Posterior vena cava (tissue), 2 donors: ENCODE data around the gene PRCP. TPM values are rescaled to one million over a fixed set of nuclear protein-coding genes. Genes with fewer than 3 reads are reported as not detected.

Experiments
- total RNA-seq, 2 donors: library from RNA; stranded (reverse); fragmentation: NEBNext Ultra II Directional; extraction: Animal tissue kit (Norgen Biotek cat#: 25700); gene quantifications; one replicate each; pipeline ENCODE4 v1.2.1, GENCODE V29; 2021
- donor health status: DM: yes; HTN: yes; CAD: no.
- donor health status: DM: yes; HTN: yes; CAD: no.

PRCP gene
- total RNA-seq, 2 donors from 2014 or later, result 75.9 to 107 TPM

Other genes starting within 250 kb of the PRCP start
- gene FAM181B, start 166.6 kb downstream of the PRCP start, total RNA-seq, result under 1 TPM; 0.42 to 0.67 TPM
- gene DDIAS, start 1.3 kb upstream of the PRCP start, total RNA-seq, result 1 to 10 TPM in 1 of 2 donors, under 1 TPM in 1; 0.86 to 1.2 TPM
- 10 to 100 TPM; 22.1 to 27.9 TPM for gene RAB30, start 171.5 kb upstream of the PRCP start, total RNA-seq